Measurements from ENCODE around the gene ZFAND3.
"Not testable (repeated sequence)": the region's sequence is repeated elsewhere in the genome, so short reads cannot be mapped to it uniquely, and the experiment has no call there.

Gene ZFAND3

DNA sequence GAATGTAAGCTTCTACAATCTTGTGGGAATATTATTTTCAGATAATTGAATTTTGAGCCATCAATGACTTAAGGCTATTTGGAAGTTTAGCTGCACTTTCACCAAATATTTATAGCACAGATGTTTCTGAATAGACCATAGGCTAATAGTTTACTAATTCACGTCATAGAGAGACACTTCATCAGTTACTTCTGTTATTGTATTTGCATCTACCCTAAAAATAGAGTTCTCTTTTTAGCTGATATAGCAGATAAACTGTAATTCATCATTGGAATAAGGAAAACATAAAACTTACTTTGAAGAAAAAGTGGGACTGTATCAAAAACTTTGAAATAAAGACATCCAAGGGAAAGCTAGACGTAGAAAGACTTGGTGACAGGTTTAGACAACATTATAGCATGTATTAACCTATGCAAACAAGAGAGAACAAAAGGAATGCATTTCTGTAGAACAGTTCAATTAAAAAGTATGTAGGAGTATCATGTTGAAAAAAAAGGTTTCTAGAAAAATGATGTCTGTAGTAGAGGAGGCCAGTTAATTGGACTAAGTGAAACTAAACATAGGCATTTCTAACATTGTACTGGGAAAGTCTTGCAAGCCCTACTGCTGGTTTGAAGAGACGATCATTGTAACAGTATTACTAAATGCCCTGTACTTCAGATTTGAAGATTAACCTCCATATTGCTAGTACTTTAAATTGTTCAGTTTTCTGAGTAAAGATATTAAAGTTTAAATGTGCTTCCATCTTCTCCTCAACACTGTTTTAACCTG lies 123.3 kb downstream of the ZFAND3 start:
- DNase-seq, result no peak
- TF ChIP-seq POLR2A (IDR thresholded peaks at IDR 0.05; ENCODE audit: low read length) (no peak), GATA1 (IDR thresholded peaks at IDR 0.05; ENCODE audit: low read depth, low read length) (no peak)

DNA sequence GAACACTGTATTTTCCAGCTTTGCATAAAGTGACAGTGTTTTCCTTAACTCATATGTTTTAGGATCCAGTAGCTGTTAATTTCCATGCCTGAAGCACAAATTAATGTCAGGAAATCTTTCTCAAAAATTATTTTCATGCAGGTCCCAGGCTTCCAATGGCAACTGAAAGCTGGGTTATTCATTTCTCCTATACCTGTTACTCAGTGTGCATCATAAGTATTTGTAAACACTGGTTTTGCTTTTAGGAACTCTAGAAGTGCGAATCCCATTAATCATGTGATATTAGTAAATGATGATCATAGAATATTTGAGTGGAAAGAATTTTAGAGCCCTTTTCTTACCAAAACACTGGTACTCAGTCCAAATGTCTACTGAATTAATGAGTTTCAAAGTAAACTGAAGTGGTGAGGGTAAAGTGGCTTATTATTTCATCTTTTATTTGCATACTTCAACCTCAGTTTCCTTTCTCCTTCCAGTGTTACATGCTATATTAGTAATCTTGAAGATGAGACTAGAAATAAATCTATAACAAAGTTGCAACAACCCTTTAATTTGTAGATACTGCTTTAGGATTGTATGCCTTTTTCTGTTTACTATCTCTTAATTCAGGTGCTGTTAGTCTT lies 124.0 kb downstream of the ZFAND3 start:
- no peak for TF ChIP-seq POLR2A (IDR thresholded peaks at IDR 0.05; ENCODE audit: low read length)
- no peak for TF ChIP-seq GATA1 (IDR thresholded peaks at IDR 0.05; ENCODE audit: low read depth, low read length)
- DNase-seq, result no peak

DNA sequence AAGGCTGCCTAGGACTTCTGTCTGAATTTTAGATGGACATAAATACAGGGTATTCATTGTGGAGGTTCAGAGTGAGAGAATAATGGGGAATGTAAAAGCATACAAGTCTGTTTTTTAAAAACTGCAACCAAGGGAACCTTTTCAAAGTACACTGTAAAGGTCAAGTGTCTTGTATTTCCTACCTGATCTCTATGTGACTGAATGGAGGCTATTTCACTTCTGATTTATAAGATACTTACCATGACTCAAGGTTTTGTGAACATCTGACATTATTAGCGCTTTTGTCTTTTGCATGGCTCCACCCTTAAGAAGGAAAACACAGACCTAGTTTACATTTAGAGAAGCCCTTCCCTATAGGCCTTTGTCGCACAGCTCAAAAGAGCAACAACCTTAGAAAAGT lies 126.5 kb downstream of the ZFAND3 start:
- DNase-seq, result no peak
- TF ChIP-seq POLR2A (IDR thresholded peaks at IDR 0.05; ENCODE audit: low read length) (no peak), GATA1 (IDR thresholded peaks at IDR 0.05; ENCODE audit: low read depth, low read length) (no peak)

DNA sequence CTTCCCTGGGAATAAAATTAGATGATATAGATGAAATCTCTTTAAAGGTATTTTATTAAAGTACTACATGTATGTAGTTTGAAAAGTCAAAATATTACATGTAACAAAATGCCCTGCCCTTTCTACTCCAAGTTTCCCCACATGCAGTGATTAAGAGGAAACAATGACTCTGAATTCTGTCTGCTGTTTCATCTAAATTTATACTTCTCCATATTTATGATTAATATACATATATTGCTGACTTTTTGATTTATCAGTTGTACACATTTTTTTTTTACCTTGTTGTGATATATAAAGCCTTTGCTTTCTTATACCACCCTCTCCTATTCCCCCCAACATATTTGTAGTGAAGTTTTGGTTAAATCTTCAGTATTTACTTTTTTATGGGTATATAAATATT lies 127.9 kb downstream of the ZFAND3 start:
- TF ChIP-seq POLR2A (IDR thresholded peaks at IDR 0.05; ENCODE audit: low read length) (no peak), GATA1 (IDR thresholded peaks at IDR 0.05; ENCODE audit: low read depth, low read length) (no peak)
- DNase-seq, result no peak

DNA sequence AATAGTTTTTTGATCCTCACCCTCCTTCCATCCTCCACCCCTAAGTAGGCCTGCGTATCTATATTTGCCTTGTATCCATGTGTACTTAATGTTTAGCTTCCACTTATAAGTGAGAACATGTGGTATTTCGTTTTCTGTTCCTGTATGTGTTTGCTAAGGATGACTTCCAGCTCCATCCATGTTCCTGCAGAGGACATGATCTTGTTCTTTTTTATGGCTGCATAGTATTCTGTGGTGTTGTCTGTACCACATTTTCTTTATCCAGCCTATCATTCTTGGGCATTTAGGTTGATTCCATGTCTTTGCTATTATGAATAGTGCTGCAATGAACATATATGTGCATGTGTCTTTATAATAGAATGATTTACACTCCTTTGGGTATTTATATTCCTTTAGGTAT lies 129.1 kb downstream of the ZFAND3 start:
- DNase-seq, result not testable (repeated sequence)

DNA sequence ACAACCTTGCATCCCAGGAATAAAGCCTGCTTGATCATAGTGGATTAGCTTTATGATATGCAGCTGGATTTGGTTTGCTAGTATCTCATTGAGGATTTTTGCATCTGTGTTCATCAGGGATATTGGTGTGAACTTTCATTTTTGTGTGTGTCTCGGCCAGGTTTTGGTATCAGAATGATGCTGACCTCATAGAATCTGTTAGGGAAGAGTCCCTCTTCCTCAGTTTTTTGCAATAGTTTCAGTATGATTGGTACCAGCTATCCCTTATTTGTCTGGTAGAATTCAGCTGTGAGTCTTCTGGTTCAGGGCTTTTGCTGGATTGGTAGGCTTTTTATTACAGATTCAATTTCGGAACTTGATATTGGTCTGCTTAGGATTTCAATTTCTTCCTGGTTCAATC lies 132.5 kb downstream of the ZFAND3 start:
- TF ChIP-seq GATA1 (IDR thresholded peaks at IDR 0.05; ENCODE audit: low read depth, low read length) (no peak), POLR2A (IDR thresholded peaks at IDR 0.05; ENCODE audit: low read length) (no peak)
- DNase-seq, result no peak

DNA sequence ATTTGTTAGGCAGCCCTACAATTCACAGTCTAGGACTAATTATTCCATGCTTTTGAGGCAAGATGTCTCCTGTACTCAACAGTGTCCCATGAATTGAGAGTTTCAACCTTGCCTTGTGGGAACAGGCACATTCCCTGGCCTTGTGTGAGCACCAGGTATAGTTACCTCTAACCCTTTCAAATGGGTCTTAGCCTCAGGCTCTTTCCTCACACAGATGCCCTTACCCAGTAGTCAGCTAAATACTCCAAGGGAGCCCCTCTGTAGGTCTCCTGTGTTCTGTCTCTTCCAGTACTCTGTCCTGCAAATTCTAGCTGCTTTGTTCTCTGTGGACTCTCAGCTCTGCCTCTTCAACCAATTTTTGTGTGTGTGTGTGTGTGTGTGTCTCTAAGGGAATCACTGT lies 135.3 kb downstream of the ZFAND3 start:
- no peak for TF ChIP-seq POLR2A (IDR thresholded peaks at IDR 0.05; ENCODE audit: low read length)
- no peak for TF ChIP-seq GATA1 (IDR thresholded peaks at IDR 0.05; ENCODE audit: low read depth, low read length)
- DNase-seq, result no peak

DNA sequence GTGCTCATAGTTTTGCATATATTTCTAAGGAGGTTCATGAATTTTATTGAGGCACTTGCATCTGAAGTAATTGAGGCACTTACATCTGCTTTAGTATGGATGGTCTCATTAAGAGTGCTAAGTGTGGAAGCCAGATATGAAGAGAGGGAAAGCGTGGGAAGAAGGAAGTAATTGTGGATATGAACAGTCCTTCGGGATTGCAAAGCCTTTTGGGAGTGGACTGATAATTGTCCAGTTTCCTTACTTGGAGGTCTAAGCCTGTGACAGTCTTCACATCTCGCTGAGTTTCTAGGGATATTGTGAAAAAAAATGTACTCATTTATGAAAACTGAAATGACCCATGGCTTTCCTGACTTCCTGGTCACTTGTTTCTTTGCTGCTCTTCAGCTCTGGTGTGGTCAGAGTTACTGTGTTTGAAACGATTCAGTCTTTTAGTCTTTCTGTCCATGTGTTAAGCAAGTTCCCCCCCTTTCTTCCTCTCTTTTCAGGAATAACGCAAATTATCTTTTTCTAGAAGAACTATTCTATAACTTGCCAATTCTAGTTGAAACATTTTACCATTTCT lies 137.3 kb downstream of the ZFAND3 start:
- no peak for TF ChIP-seq POLR2A (IDR thresholded peaks at IDR 0.05; ENCODE audit: low read length)
- TF ChIP-seq GATA1 (IDR thresholded peaks at IDR 0.05; ENCODE audit: low read depth, low read length), result no peak
- DNase-seq, result no peak

DNA sequence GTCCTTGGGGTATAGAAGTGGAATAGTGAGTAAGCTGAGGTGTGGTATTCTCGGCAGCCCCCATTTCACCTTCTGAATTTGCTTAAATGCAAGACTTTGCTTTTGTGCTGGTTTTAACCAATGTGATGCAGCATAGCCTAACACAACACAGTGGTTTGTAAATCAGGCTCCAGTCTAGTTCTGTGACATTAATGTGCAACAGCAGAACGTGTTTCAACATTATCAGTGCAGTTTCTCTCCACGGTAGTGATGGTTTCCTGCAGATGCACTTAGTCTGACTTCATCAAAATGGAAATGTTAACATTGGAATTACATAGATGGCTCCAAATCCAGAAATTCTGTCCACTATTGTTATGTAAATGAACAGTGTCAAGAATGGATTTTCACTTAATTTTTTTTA lies 139.5 kb downstream of the ZFAND3 start:
- TF ChIP-seq POLR2A (IDR thresholded peaks at IDR 0.05; ENCODE audit: low read length), result no peak
- no peak for TF ChIP-seq GATA1 (IDR thresholded peaks at IDR 0.05; ENCODE audit: low read depth, low read length)
- no peak for DNase-seq

DNA sequence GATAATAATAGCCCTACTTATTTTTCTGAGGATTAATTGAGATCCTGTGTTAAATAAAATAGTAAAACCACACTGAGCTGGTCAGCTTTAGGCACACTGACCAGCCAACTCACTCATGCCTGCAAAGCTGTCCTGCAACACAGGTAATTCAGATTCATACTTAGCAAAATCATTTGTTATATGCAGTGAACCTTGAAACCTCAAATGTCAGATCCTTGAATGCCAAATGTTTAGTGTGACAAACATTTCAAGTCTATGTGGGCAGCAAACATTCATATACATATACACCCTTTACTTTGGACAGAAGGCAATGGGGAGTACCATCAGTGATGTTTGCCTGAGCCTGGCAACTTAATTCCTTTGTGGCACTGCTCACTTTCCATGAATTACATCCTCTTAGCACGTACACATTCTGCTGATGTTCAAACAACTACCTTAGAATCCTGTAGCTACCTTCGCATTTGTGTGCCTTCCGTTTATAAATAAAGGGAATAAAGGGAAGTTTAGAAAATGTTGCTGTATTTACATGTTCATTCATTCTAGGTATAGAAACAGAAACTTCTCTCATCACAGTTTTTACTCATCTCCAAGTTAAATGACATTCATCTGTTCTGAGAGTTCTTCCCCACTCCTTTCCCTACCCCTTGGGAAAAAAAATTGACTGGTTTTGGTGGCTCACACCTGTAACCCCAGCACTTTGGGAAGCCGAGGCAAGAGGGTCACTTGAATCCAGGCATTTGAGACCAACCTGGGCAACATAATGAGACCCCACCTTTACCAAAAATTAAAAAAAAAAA lies 140.8 kb downstream of the ZFAND3 start:
- no peak for TF ChIP-seq GATA1 (IDR thresholded peaks at IDR 0.05; ENCODE audit: low read depth, low read length)
- no peak for TF ChIP-seq POLR2A (IDR thresholded peaks at IDR 0.05; ENCODE audit: low read length)
- DNase-seq, result no peak

DNA sequence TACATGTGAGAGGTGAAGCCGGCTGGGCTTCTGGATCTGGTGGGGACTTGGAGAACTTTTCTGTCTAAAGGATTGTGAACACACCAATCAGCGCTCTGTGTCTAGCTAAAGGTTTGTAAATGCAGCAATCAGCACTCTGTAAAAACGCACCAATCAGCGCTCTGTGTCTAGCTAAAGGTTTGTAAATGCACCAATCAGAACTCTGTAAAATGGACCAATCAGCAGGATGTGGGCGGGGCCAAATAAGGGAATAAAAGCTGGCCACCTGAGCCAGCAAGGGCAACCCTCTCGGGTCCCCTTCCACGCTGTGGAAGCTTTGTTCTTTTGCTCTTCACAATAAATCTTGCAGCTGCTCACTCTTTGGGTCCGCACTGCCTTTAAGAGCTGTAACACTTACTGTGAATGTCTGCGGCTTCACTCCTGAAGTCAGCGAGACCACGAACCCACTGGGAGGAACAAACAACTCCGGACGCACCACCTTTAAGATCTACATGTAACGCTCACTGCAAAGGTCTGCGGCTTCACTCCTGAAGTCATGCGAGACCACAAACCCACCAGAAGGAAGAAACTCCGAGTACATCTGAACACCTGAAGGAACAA lies 143.1 kb downstream of the ZFAND3 start:
- not testable (repeated sequence) for DNase-seq

DNA sequence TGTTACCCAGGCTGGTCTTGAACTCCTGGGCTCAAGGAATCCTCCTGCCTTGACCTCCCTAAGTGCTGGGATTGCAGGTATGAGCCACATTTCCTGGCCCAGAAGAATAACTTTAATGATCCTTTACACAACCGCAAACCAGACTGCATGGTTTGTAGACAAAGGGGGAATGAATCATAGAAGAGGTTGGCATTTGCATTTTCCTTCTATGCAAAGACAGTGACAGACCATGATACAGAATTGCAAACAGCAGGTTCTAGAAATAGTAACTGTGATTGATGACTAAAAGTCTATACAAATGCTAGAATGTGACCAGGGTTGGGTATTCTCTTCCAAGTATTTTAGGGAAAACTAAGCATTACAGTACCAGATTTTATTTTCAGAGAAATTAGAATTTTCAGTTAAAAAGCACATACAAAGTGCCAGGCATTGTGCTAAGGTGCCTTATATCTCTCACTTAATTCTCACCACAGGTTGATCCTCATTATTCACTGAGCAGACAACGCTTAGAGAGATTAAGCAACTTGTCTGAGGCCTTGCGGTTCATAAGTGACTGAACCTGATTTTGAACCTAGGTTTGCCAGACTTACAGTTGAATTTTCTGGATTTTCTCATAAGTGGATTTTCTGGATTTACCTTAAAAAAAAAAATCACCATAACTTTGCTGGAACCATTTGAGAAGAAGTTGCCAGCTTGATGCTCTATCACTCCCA lies 146.6 kb downstream of the ZFAND3 start:
- no peak for DNase-seq
- TF ChIP-seq GATA1 (IDR thresholded peaks at IDR 0.05; ENCODE audit: low read depth, low read length) (no peak), POLR2A (IDR thresholded peaks at IDR 0.05; ENCODE audit: low read length) (no peak)

DNA sequence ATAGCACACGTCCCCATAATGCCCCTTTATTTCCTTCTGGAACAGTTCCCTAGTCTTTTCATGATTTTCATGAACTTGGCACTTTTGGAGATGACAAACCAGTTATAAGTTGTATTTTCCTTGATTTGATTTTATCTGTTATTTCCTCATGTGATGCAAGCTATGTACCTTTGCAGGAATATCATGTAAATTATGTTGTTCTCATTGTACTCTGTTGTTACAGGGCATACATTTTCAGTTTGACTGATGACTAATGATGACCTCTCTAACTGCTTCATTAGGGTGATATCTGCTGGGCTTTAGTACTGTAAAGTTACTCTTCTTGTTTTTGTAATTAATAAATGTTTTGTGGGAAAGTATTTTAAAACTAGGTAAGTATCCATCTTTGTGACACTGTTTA lies 147.3 kb downstream of the ZFAND3 start:
- DNase-seq, result no peak
- no peak for TF ChIP-seq POLR2A (IDR thresholded peaks at IDR 0.05; ENCODE audit: low read length)
- no peak for TF ChIP-seq GATA1 (IDR thresholded peaks at IDR 0.05; ENCODE audit: low read depth, low read length)

Measured in erythroblast (primary cell).